Suprapubic skin (tissue), 4 donors: Measurements from ENCODE around the gene UNC5B.

ENCODE experiments used
- CTCF ChIP-seq, 2 donors: fragments of 200-600 bp in 1 of 2; fragments of 450-650 bp in 1 of 2; sonication (generic) in 1 of 2; IDR thresholded peaks; one replicate each; pipeline ENCODE4 v1.5.1; 2016 to 2019; ENCODE audit warnings: antibody characterized with exemption in 2 of 2, mild to moderate bottlenecking in 1 of 2, moderate library complexity in 1 of 2
- EP300 ChIP-seq: sonication (generic); formaldehyde crosslinking; IDR thresholded peaks from one replicate; pipeline ENCODE4 v1.6.1; 2017; ENCODE audit warnings: antibody characterized with exemption
- POLR2A ChIP-seq, 2 donors: fragments of 450-650 bp; IDR thresholded peaks; one replicate each; pipeline ENCODE4 v1.6.1; 2017; ENCODE audit warnings: antibody characterized with exemption in 2 of 2, mild to moderate bottlenecking in 2 of 2, moderate library complexity in 2 of 2
- POLR2AphosphoS5 ChIP-seq, 3 donors: sonication (generic); formaldehyde crosslinking; IDR thresholded peaks; one replicate each; pipeline ENCODE4 v1.6.1; 2017; ENCODE audit warnings: antibody characterized with exemption in 3 of 3

- no peak for TF ChIP-seq POLR2AphosphoS5 (IDR thresholded peaks at IDR 0.05)
- no peak for TF ChIP-seq EP300
- TF ChIP-seq CTCF (IDR thresholded peaks at IDR 0.05): no peak
- TF ChIP-seq POLR2A (IDR thresholded peaks at IDR 0.05): no peak
These were observed 91.2 kb downstream of the UNC5B start for GRCh38 chr10:71303569-71303907.
